Left renal cortex interstitium (tissue), 4 donors: ENCODE results near the gene STX8. TPM values are rescaled to one million over a fixed set of nuclear protein-coding genes. Genes with fewer than 3 reads are reported as not detected.

Experiments used
- DNase-seq, 4 donors: peaks; one replicate each; pipeline ENCODE4 v3.0.0-alpha.2; 2013; ENCODE audit warnings: low read depth in 4 of 4, low spot score in 2 of 4, missing footprints in 1 of 4
- polyA plus RNA-seq, 4 donors: library from polyadenylated mRNA; unstranded; fragments of 120-200 nt; gene quantifications; one replicate each; pipeline ENCODE4 v1.2.1, GENCODE V29; 2013; ENCODE audit not compliant: insufficient read length in 4 of 4

The STX8 gene
- polyA plus RNA-seq, 4 donors = 59.1 to 71.2 (median 61.9) TPM

DNA sequence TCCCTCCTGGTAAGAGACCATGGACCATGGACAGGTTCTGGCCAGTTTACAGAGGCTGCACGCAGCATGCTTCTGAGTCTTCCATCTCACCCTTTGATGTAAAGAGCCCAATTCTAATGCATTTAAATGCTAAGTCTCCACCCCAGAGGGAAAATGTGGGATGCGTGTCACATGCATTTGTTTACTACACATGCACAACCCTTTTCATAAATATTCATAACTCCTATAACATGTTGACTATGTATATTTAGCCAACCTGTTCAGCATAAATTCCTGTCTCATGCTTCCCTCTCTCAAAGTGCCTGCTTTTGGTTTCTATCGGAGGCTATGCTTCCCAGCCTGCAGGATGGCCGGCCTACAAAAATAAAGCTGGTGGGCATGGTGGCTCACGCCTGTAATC lies 260.3 kb downstream of the STX8 start:
- DNase-seq = no peak

DNA sequence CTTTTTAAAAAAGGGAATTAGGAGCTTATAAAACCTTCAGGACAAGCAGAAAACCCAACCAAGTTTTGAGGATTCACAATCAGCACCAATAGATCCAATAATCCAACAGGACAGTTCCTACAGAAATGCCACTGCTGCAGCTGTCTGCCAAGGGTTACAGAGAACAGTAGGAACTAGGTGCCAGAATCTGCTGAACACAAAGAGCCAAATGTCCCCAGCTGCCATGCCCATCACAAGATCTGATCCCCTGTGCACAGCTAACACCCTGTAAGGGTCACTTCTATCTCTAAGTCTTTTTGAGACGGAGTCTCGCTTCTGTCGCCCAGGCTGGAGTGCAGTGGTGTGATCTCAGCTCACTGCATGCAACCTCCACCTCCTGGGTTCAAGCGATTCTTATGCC lies 262.3 kb downstream of the STX8 start:
- DNase-seq = no peak

DNA sequence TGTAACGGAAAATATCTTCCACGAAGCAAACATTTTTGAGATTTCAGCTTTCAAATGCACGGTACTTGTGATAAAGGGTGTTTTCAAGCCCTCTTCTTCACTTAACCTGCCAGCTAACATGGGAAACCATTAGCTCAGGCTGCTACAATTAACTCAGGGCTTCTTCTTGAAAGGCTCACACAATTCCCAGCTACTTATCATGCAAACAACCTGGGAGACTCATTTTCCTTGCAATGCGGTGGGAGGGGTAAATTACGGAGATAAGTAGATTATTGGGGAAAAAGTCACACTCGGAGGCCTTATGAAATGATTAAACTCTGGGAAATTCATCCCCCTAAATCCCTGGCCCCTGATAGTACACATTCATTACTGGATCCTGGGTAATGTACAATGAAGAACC lies 266.4 kb downstream of the STX8 start:
- no peak for DNase-seq

DNA sequence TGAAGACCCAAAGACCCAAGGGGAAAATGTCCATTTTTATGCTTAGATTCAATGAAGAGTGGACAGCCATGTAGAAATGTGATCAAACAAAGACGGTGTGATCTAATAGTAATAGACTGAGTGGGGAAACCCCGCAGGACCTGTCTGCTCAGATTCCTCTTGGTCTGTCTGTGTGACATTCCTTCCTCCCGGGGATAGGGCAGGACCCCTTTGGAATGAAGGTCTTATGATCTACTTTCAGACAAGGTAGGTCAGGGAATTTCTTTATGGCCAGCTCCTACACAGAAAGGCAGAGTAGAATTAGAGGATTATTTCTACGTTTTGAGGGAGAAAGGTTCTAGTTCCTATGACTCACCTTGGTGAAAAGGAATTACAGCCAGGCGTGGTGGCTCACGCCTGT lies 267.6 kb downstream of the STX8 start:
- DNase-seq = no peak

DNA sequence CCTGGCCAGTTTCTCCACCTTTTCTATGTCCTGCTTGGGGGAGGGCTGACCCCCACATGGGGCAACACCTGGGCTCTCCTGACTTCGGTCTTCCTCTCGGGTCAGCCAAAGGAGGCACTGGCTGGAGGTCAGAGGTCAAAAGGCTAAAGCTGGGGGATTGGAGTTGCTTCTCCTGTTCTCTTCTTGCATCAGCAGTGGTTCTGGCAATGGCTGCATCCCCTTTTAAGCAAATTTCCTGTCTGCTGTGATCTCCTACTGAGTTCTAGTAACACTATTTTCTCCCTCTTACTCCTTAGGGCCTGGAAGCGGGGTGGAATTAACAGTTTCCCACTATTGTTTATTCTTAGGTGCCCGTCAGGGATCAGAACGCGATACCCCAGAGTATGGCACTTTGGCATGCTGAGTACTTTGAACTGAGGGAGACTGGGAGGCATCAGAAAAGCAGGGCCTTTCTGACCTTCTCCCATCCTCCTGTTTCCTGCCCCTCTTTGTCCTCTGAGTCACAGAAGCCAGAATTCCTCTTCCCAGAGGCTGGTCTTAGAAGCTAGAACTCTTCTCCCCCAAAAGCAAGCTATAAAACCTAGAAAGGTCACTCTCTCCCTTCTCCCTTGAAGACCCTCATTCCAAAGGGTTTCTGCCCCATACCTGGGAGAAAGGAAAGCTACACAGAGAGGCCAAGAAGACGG lies 268.2 kb downstream of the STX8 start:
- no peak for DNase-seq

DNA sequence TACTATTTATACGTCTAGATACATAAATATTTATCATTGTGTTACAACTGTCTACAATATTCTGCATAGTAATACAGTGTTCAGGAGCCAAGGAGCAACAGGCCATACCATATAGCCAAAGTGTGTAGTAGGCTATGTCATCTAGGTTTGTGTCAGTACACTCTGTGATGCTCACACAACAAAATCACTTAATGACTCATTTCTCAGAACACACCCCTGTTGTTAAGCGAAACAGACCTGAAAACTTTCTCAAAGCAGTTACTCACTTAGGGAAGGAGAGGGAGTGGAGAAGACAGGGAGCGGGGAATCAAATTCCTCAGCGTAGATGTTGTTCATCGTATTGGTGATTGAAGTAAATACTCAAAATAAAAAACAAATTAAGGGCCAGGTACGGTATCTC lies 269.5 kb downstream of the STX8 start:
- no peak for DNase-seq

DNA sequence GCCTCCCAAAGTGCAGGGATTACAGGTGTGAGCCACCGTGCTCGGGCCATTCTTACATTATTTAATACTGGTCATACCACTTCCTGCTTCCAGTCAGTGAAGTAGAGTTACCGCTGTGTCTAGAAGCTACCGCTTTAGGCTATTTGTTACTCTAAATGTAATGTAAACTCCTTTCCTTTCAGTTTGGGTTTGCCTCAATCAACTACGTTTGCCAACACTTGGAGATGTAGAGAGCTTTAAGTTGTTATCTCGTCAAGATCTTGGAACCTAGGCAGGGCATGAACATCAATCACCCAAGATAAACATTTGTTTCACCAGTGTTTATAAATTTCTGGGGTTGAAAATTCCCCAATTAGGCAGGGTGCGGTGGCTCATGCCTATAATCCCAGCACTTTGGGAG lies 275.9 kb downstream of the STX8 start:
- DNase-seq = no peak

DNA sequence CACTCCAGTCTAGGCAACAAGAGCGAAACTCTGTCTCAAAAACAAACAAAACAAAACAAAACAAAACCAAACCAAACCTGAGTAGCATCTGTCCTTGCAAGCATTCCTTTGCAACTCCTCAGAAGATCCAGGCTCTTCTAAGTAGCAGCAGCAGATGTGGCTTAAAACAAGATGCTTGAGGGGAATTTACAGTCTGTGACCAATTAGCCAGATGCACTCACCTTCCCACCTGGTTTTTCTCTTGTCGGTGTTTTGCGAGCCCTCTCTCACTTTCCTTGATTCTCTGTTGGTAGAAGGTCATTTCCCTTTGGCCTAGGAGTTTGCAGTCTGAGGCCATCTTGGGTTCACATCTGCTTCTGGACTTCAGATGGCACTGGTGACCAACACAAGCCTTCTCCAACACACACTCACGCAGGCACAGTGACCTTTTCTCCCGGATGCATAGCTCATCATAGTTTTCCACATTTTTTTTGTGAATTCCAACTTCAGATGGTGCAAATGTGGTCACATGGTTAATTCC lies 276.8 kb downstream of the STX8 start:
- no peak for DNase-seq

DNA sequence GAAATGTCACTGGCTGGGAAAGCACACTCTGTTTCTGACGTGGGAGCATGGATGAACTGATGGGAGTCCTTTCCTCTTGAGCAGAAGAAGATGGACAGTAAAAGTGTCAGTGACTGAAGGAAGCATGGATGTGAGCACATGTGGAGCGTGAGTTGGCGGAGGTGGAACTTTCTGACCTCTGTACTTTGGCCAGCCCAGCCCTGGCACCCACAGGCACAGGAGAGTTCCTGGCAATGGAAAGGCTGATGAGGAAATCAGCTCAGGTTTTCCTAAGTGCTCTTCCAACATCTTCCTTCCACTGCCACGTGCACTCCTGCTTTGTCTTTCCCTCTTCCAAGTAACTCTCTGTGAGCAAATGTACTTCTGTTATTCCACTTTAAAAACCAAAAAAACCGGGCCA lies 277.5 kb downstream of the STX8 start:
- DNase-seq = no peak

DNA sequence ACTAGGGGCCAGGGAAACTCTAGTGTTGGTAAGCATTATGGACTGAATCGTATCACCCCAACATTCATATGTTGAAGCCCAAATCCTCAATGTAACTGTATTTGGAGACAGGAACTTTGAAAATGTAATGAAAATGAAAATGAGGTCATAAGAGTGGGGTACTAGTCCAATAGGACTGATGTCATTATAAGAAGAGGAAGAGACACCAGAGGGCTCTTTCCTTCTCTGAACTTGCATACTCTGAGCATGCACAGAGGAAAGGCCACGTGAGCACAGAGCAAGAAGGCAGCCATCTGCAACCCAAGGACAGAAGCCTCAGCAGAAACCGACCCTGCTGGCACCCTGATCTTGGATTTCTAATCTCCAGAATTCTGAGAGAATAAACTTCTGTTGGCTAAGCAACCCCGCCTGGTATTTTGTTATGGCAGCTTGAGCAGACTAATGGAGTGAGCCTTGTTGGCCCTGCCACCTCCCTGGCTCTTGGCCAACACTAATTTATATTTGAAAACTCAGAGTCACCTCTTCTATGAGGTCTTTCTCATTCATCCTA lies 280.9 kb downstream of the STX8 start:
- no peak for DNase-seq

DNA sequence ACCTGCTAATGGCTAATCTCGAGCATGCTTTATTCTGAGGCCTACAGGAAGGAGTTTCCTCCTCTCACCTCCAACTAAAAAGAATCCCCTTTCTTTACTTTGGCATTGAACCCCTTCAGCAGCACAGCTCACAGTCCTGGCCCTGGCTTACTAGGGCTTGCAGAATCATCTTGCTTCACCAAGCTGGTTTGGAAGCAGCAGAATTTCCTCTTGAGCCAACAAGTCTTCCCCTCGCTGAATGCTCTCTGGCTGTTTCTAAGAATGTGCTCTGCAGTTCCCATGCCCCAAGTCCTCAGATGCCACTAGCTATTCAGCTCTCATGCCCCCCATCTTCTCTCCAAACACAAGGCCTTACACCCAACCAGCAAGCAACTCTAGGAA lies 283.1 kb downstream of the STX8 start:
- DNase-seq = no peak

DNA sequence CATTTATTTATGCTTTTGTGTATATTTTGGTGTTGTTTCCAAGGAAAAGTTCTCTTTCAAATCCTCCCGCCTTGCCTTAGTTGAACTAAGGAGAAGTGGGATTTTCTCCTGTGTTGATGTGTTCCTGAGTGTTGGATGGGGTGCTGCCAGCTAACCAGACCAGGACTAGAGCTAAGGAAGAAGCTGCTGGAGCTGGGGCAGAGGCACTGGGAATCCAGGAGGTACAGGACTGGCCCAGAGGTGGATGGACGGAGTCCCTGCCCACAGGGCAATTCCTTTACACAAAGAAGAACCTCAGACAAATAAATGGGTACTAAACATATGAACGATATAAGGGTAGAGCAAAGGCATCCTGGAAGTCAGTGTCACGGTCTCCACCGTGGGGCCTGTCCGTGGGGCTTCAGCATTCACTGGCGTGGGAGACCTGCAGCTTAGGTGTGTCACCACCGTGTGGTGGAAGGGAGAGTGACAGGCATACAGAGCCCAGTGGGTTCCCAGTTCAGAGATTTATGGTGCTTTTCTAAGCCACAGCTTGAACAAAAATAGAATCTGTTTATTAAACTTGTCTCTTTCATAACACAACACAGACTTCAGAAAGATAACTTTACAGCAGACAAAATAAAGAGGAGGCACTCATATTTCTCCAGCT lies 283.6 kb downstream of the STX8 start:
- no peak for DNase-seq

DNA sequence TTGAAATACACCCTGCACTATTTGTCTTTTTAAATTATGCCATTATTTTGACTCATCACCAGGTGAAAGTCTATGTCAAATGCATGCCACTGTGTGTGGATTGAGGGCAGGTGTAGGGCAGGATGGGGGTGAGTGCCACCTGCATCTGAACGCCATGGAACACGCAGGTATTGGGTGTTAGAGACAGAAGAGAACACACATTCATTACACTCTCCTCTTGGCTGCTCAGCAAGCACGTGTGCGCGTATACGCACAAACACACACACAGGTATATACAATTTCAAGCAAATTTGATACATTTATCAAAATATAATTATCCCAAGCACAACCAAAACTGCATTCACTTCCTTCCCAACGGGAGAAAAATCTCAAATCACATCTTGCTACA lies 285.4 kb downstream of the STX8 start:
- DNase-seq = no peak

DNA sequence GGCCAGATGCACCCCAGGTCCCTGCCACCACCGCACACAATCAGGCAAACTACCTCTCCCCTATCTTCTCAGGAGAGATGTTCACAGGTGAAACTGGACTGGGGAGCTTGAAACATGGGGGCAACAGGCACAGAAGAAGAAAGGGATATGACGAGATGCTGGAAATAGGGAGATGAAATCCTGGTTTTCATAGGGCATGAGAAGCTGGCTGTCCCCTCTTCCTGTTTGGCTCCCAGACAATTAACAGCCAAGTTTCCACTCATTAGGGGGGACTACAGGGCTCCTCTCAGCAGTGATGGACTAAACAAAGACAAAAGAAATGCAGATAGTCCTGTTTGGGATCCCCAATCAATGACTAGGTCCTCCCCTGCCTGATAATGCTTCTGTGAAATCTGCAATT lies 288.3 kb downstream of the STX8 start:
- DNase-seq = no peak

DNA sequence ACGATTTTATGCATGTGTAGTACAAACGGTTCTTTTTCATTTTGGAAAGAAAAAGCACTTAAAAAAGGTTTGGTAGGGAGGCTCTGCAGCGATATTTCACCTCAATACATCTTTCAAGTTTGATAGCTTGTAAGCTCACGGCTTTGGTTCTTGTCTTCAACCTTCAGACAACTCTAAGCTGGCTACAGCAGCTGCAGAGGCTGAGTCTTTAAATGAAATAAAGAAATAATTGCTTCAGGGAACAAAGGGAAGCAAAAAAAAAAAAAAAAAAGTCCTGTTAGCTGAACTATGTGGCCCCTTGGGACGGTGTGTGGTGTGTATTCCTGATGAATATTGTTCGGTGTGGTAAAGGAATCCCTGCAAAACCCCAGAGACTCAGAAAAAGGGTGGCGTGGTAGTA lies 289.2 kb downstream of the STX8 start:
- DNase-seq = no peak

DNA sequence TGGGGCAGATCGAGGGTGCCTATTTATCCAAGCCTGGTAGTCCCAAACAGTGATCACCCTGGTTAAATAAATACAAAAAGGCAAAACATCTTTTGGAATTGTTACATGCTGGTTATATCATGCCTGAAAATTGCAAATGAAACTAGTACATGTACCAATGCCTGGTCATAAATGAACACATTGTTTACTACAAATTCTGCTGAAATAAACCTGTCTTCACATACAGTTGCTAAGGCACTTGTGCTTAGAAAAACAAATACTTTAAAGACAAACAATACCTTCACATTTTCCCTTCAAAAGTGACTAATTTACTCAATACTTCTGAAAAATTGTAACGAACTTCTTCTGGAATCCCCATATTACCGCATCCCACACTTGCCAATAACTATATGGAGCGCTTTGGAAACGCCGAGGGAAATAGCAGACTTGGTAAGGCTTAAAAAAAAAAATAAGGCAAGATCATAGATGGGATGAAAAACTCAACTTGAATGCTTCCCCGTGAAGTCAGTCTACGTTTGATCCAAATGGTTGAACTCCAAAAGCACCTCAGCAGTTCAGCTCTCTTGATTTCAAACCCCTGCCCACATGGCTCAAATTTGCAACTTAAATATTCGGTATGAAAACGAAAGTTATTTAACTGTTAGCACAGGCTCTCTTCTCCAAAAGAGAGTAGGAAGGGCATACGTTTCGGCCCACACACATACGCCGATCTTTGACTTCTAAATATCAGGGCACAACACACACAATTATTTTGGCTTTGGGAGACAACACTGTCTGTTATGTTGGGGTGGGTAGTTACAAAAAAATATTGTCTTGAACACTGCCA lies 289.8 kb downstream of the STX8 start:
- DNase-seq = no peak

DNA sequence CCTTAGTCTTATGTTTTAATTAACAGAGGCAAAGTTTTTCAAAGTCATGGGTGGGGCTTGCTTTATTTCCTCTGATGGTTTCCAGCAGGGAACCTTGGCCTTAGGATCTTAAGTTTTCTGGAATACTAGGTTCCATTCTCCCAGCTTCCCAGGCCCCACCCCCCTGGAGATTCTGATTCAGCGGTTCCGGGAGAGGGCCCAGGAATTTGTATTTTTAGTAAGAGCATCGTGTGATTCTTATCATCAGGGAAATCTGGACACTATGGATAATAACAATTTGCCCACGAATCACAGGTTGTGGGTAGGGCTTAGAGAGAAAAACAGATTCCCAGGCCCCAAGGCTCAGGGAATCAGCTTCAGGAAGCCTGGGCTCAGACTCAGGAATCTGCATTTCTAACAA lies 290.7 kb downstream of the STX8 start:
- DNase-seq = no peak

DNA sequence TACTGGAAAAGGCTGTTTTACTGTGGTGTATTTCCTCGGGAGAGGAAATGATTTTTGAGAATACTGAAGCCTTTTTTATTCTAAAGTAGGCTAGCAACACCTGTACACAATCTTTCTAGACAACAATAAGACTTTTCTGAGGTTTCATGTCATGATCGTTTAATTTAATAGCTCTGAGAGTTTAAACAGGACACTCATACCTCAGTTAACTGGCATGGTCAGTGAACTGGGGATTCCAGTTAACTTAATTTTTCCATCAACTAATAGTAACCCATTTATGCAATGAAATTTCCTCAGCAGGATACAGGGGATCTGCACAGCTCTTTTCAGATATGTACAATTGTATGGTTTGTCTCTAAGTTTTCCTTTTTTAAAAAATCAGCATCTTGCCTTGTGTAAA lies 291.7 kb downstream of the STX8 start:
- DNase-seq = no peak

DNA sequence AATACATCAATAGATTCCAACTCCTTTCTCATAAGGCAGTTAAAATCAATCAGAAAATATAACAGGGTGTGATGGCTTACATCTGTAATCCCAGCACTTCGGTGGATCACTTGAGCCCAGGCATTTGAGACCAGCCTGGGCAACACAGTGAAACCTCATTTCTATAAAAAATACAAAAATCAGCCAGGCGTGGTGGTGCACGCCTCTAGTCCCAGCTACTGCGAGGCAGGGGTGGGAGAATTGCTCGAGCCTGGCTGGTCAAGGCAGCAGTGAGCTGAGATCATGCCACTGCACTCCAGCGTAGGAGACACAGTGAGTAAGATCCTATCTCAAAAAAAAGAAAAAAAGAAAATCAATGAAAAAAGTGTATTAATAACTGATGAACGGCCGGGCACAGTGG lies 295.7 kb downstream of the STX8 start:
- no peak for DNase-seq

DNA sequence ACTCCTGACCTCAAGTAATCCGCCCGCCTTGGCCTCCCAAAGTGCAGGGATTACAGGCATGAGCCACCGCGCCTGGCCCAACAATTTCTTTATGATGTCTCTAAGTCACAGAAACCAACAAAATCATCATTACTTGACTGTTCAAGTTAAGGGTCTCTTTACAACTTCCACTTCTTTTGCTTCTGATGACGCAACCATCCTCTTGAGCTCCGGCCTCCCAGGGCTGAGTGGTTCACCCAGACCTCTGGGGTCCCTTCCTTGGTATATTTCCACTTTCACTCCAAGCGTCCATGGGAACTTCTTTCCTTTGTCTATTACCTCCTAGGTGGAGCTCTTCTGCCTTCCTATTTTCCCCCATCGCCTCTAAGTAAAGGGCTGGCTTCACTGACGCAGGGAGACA lies 300.6 kb downstream of the STX8 start:
- DNase-seq = no peak
